Right atrium auricular region (tissue), 2 donors: Measurements from ENCODE around the gene AGO3. TPM values are rescaled to one million over a fixed set of nuclear protein-coding genes. Genes with fewer than 3 reads are reported as not detected.

Source experiments
- DNase-seq: peaks from one replicate; pipeline ENCODE4 v3.0.0-alpha.2; 2019; ENCODE audit warnings: low spot score
- H3K27ac ChIP-seq, 2 donors: fragments of 200-600 bp; sonication (generic); 1 replicate in 1 of 2; 2 replicates in 1 of 2; pipeline ENCODE4 v1.5.1; 2016 to 2019
- H3K27me3 ChIP-seq, 2 donors: fragments of 200-600 bp; sonication (generic); one replicate each; pipeline versions ENCODE4 v1.5.1 to v1.6.0; 2017 to 2019
- H3K36me3 ChIP-seq: fragments of 200-600 bp; sonication (generic); one replicate; pipeline ENCODE4 v1.5.1; 2016
- H3K4me1 ChIP-seq, 2 donors: fragments of 200-600 bp; sonication (generic); one replicate each; pipeline versions ENCODE4 v1.5.1 to v1.6.0; 2017 to 2019
- H3K4me3 ChIP-seq, 2 donors: fragments of 200-600 bp; sonication (generic); 1 replicate in 1 of 2; 2 replicates in 1 of 2; pipeline ENCODE4 v1.5.1; 2017 to 2019; ENCODE audit warnings: mild to moderate bottlenecking in 1 of 2, moderate library complexity in 1 of 2
- H3K9me3 ChIP-seq, 2 donors: fragments of 200-600 bp; sonication (generic); one replicate each; pipeline ENCODE4 v1.5.1; 2019
- CTCF ChIP-seq, 2 donors: fragments of 200-600 bp; sonication (generic); IDR thresholded peaks; one replicate each; pipeline ENCODE4 v1.5.1; 2019; ENCODE audit warnings: antibody characterized with exemption in 2 of 2
- total RNA-seq, 2 donors: library from RNA; depleted of rRNA; stranded (reverse); fragments of >200 nt; gene quantifications; one replicate each; pipeline ENCODE4 v1.1.0, GENCODE V29; 2016

AGO3 gene
- total RNA-seq, 2 donors from 2014 or later = 10.1 to 10.6 TPM

DNA sequence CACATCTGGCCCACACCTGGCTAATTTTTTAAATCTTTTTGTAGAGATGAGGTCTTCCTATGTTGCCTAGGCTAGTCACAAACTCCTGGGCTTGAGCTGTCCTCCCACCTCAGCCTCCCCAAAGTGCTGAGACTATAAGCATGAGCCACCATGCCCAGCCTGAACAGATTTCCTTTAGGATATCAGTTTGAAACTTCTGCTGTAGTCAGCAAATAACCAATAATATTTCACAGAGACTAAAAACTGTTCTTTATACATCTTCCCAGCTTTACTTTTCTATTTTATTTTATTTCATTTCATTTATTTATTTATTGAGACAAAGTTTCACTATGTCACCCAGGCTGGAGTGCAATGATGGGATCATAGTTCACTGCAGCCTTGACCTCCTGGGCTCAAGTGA is 123.1 kb downstream of the AGO3 start:
- Histone ChIP-seq H3K4me1 (no peaks in the 10 kb centered on the region), H3K36me3 (peaks cover 23% of the 10 kb centered on the region), H3K9me3 (no peaks in the 10 kb centered on the region), H3K27ac (no peak overlapping the region), H3K4me3 (no peak overlapping the region), H3K27me3 (no peaks in the 10 kb centered on the region)
- no peak for TF ChIP-seq CTCF (IDR thresholded peaks at IDR 0.05)
- no peak for DNase-seq

DNA sequence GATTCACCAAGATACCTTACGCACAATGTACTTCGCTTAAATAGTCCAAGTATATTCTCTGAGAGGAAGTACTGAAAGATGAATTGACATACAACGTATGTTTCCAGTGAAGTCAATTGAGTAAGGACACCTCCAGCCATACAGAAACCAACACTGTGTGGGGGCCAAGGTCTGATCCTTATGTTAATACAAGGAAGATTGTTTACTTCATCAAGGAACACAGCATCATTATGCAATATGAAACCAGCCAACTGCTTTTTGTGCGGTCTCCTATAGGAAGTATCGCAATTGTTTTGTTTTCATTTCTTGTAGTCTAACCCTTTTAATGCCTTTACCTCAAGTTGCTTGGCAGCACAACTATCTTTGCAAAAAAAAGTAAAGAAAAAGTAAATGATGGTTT is 124.8 kb downstream of the AGO3 start:
- Histone ChIP-seq H3K27me3 (no peaks in the 10 kb centered on the region), H3K4me3 (no peak overlapping the region), H3K36me3 (peaks cover 22% of the 10 kb centered on the region), H3K9me3 (no peaks in the 10 kb centered on the region), H3K4me1 (no peaks in the 10 kb centered on the region), H3K27ac (no peak overlapping the region)
- no peak for DNase-seq
- TF ChIP-seq CTCF (IDR thresholded peaks at IDR 0.05) = no peak

GRCh38 chr1:36062315-36062714 is 131.4 kb downstream of the AGO3 start:
- H3K27ac ChIP-seq = no peak overlapping the region
- no peaks in the 10 kb centered on the region for H3K27me3 ChIP-seq
- TF ChIP-seq CTCF (IDR thresholded peaks at IDR 0.05) = no peak
- H3K4me1 ChIP-seq = no peaks in the 10 kb centered on the region
- no peak for DNase-seq
- H3K9me3 ChIP-seq = no peaks in the 10 kb centered on the region
- H3K36me3 ChIP-seq = no peaks in the 10 kb centered on the region
- no peak overlapping the region for H3K4me3 ChIP-seq

- Histone ChIP-seq H3K36me3 (no peaks in the 10 kb centered on the region), H3K4me3 (no peak overlapping the region), H3K27me3 (no peaks in the 10 kb centered on the region), H3K4me1 (no peaks in the 10 kb centered on the region), H3K27ac (no peak overlapping the region), H3K9me3 (no peaks in the 10 kb centered on the region)
- DNase-seq = no peak
- TF ChIP-seq CTCF (IDR thresholded peaks at IDR 0.05) = no peak
Measured at GRCh38 chr1:36067871-36068270, 137.0 kb downstream of the AGO3 start.

DNA sequence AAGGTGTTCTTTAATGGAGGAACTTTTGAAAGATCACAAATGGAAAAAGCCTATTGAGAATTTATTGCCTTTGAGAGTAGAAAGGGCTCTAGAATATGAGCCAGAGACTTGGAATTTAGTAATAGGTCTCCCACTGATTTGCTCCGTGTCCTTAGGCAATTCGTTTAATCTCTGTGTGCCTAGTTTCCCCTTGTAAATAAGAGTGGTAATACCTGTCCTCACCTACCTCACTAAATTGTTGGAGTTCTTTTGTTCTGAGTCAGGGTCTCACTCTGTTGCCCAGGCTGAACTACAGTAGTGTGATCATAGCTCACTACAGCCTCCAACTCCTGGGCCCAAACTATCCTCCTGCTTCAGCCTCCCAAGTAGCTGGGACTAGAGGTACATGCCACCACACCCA is 138.0 kb downstream of the AGO3 start:
- DNase-seq = no peak
- no peak overlapping the region for H3K4me3 ChIP-seq
- no peaks in the 10 kb centered on the region for H3K4me1 ChIP-seq
- no peaks in the 10 kb centered on the region for H3K9me3 ChIP-seq
- no peaks in the 10 kb centered on the region for H3K36me3 ChIP-seq
- no peak for TF ChIP-seq CTCF (IDR thresholded peaks at IDR 0.05)
- H3K27ac ChIP-seq = no peak overlapping the region
- no peaks in the 10 kb centered on the region for H3K27me3 ChIP-seq

DNA sequence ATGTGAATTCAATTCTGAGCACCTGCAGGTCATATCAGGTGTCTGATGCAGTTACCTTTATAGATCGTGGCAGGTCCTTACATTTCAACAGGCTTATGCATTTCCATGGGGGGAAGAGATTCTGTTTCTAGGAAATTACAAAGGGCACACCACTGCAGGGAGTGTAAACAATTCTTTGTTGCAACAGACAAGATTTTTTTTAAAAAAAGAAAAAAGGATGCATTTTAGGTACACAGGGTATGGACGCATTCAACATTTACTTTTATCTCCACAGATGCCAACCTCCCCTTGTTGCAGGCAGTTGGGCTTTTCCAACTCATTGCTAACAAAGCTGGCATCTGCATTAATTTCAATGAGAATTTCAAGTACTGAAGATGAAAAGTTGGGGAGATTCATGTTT is 139.4 kb downstream of the AGO3 start:
- Histone ChIP-seq H3K27ac (no peak overlapping the region), H3K36me3 (no peaks in the 10 kb centered on the region), H3K4me1 (no peaks in the 10 kb centered on the region), H3K27me3 (no peaks in the 10 kb centered on the region), H3K4me3 (no peak overlapping the region), H3K9me3 (no peaks in the 10 kb centered on the region)
- no peak for DNase-seq
- no peak for TF ChIP-seq CTCF (IDR thresholded peaks at IDR 0.05)
